ENCODE measurements around the gene FXYD7.

DNA sequence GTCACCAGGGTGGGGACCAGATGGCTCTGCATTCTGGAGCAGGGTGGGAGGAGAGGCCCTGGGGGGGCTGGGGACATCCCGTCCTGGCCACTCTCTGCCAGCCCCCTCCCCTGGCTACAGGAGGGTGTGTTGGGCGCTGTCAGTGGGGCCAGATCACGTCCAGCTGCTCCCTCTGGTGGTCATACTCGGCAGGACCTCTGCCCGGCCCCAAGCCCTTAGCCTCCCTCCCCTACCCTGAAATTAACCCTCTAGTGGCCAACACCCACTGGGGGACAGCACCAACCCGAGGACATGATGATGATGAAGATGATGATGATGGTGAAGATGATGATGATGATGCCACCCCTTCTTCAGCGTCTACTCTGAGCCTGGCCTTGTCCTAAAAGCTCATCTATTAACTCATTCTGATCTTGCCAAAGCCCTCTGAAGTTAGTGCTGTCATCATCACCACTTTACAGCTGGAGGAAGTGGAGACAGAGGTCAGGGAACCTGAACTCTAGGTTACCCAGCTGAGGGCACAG lies 7.6 kb upstream of the FXYD7 start:
- TF ChIP-seq, protein P1, sequence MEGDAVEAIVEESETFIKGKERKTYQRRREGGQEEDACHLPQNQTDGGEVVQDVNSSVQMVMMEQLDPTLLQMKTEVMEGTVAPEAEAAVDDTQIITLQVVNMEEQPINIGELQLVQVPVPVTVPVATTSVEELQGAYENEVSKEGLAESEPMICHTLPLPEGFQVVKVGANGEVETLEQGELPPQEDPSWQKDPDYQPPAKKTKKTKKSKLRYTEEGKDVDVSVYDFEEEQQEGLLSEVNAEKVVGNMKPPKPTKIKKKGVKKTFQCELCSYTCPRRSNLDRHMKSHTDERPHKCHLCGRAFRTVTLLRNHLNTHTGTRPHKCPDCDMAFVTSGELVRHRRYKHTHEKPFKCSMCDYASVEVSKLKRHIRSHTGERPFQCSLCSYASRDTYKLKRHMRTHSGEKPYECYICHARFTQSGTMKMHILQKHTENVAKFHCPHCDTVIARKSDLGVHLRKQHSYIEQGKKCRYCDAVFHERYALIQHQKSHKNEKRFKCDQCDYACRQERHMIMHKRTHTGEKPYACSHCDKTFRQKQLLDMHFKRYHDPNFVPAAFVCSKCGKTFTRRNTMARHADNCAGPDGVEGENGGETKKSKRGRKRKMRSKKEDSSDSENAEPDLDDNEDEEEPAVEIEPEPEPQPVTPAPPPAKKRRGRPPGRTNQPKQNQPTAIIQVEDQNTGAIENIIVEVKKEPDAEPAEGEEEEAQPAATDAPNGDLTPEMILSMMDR (IDR thresholded peaks at IDR 0.05): peak; percentile 89
- TF ChIP-seq ZFX (IDR thresholded peaks at IDR 0.05; ENCODE audit: borderline replicate concordance): no peak

All from 22Rv1 (cell line).